ENCODE data around the gene COA7. TPM values are rescaled to one million over a fixed set of nuclear protein-coding genes. Genes with fewer than 3 reads are reported as not detected.

Gene COA7
- total RNA-seq, 1 experiment from 2014 or later: 38.9 TPM

DNA sequence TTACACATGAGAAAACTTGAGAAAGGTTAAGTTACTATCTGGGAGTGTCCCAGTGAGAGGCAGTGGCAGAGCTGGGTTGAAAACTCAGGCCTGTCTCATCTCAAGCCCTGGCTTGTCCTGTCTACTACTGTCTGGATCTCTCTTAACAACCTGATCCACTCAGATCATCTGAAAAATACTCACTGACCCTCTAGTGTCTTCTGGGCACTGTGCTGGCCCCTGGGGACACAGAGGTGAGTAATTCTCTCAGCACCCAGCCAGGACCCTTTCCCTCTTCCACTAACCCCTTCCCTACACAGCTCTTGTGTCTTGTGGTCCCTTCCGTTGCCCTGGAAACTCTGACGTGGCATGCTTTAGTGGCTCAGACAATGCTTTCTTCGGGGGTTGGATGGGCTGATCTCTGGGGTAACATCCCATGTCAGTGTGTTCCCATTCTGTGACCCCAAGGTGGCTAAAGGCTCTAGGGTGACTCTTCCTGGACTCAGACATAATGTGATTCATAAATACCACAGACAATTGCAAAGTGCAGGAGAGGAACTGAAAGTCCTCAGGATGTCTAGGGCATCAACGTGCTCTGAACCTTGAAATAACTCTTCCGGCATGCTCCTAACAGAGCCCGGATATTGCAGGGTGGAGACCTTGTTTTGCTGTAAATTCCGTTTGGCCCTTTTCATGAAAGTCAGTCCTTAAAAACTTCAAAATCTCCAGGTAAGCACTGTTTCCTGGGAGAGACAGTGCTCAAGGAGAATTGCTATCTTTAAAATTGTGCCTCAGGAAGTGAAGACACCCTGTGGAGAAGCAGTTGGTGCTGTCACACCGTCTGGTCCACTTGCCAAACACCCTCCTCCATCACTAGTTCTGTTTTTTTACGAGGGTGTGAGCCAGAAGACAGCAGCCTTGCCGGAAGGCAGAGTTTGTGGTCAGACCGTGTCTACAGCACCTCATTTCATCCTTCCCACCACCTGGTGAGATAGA, 61.1 kb downstream of the COA7 start:
- Mint-ChIP-seq H3K9me3 (ENCODE audit: unreplicated experiment) (no peaks in the 10 kb centered on the region), H3K4me1 (ENCODE audit: insufficient read depth, unreplicated experiment) (peaks cover 15% of the 10 kb centered on the region), H3K27me3 (ENCODE audit: insufficient read depth, unreplicated experiment) (no peaks in the 10 kb centered on the region), H3K4me3 (ENCODE audit: unreplicated experiment) (no peak overlapping the region), H3K27ac (ENCODE audit: low read depth, unreplicated experiment) (peak overlapping the region; percentile 83), H3K36me3 (ENCODE audit: insufficient read depth, unreplicated experiment) (no peaks in the 10 kb centered on the region)
- TF ChIP-seq, protein P1, sequence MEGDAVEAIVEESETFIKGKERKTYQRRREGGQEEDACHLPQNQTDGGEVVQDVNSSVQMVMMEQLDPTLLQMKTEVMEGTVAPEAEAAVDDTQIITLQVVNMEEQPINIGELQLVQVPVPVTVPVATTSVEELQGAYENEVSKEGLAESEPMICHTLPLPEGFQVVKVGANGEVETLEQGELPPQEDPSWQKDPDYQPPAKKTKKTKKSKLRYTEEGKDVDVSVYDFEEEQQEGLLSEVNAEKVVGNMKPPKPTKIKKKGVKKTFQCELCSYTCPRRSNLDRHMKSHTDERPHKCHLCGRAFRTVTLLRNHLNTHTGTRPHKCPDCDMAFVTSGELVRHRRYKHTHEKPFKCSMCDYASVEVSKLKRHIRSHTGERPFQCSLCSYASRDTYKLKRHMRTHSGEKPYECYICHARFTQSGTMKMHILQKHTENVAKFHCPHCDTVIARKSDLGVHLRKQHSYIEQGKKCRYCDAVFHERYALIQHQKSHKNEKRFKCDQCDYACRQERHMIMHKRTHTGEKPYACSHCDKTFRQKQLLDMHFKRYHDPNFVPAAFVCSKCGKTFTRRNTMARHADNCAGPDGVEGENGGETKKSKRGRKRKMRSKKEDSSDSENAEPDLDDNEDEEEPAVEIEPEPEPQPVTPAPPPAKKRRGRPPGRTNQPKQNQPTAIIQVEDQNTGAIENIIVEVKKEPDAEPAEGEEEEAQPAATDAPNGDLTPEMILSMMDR (IDR thresholded peaks at IDR 0.05; ENCODE audit: unreplicated experiment): no peak
- intact Hi-C loops (cut with micrococcal nuclease): no loop called here
- ChIA-PET POLR2A (interaction anchor here (1.0 to 3.1 kb wide), 4 partner anchors 22 to 80 kb away, joined by 3 to 19 read pairs (median 4); no protein-coding TSS in a partner anchor), CTCF (no interaction called here)
- no TSS peak for BruUV-seq (replicated peaks)
- peak; percentile 27 for DNase-seq (ENCODE audit: unreplicated experiment)

DNA sequence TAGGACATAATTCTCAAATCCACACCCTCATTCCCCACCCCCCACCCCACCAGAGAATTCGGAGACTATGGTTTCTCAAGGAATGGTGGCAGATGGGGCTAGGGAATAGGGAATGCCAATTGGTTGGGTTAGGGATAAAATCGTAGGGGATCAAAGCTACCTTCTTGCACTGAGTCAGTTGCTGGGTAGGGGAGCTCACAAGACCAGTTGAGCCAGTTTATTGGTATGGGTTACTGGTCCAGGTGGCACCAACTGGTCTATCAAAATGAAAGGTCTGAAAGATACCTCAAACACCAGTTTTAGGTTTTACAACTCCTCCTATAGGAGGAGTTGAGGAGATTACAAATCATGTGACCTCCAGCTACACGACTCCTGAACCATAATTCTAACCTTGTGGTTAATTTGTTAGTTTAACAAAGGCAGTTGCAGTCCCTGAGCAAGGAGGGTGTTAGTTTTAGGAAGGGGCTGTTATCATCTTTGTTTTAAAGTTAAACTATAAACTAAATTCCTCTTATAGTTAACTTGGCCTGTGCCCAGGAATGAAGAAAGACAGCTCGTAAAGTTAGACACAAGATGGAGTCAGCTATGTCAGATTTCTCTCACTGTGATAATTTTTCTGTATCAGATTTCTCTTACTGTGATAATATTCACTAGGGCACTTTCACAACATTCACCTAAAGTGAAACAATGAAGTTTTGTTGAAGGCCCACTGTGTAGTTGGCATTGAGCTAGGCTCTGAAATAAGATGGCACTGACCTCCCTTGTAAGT, 62.6 kb downstream of the COA7 start:
- CTCF ChIA-PET: interaction anchor here (1.0 kb wide), 1 partner anchor 10 kb away, joined by 4 read pairs; no protein-coding TSS in a partner anchor
- H3K4me1 Mint-ChIP-seq (ENCODE audit: insufficient read depth, unreplicated experiment): peaks cover 10% of the 10 kb centered on the region
- H3K4me3 Mint-ChIP-seq (ENCODE audit: unreplicated experiment): no peak overlapping the region
- no peaks in the 10 kb centered on the region for H3K27me3 Mint-ChIP-seq (ENCODE audit: insufficient read depth, unreplicated experiment)
- no peak for DNase-seq (ENCODE audit: unreplicated experiment)
- H3K9me3 Mint-ChIP-seq (ENCODE audit: unreplicated experiment): no peaks in the 10 kb centered on the region
- TF ChIP-seq, protein P1 (IDR thresholded peaks at IDR 0.05; ENCODE audit: unreplicated experiment): no peak
- no TSS peak for BruUV-seq (replicated peaks)
- H3K27ac Mint-ChIP-seq (ENCODE audit: low read depth, unreplicated experiment): no peak overlapping the region
- H3K36me3 Mint-ChIP-seq (ENCODE audit: insufficient read depth, unreplicated experiment): no peaks in the 10 kb centered on the region
- intact Hi-C loops (cut with micrococcal nuclease): no loop called here
- POLR2A ChIA-PET: interaction anchor here (0.8 to 3.1 kb wide), 4 partner anchors 24 to 84 kb away, joined by 3 to 19 read pairs (median 4); no protein-coding TSS in a partner anchor

Other genes starting within 250 kb of the COA7 start
- gene TUT4, start 145.3 kb downstream of the COA7 start, total RNA-seq (2022): 83.8 and 90.7 TPM in 2 replicates
- gene GPX7, start 96.0 kb downstream of the COA7 start, total RNA-seq (2022): not detected in 2 replicates
- gene SHISAL2A, start 65.2 kb downstream of the COA7 start, total RNA-seq (2022): 0.26 TPM in 1 of 2 replicates, not detected in the other
- gene ZYG11B, start 28.1 kb upstream of the COA7 start, total RNA-seq (2022): 16.2 and 18.6 TPM in 2 replicates
- gene ZYG11A, start 144.4 kb upstream of the COA7 start, total RNA-seq (2022): not detected in 2 replicates
- 106 and 129 TPM in 2 replicates for gene ECHDC2, start 223.4 kb upstream of the COA7 start, total RNA-seq (2022)
- gene SCP2, start 228.9 kb upstream of the COA7 start, total RNA-seq (2022): 53.8 and 61.3 TPM in 2 replicates

All from MCF 10A (cell line).